NCI-H2196 treated with DMSO at 0.1 percent for 48 hours (cell line): Measurements from ENCODE around the gene PGRMC1.
A peak's percentile ranks its signal among the peaks of the same experiment; 100 is the strongest.
"Not testable (repeated sequence)": the region's sequence is repeated elsewhere in the genome, so short reads cannot be mapped to it uniquely, and the experiment has no call there.

Source experiments
- DNase-seq: peaks from one replicate; lab custom pipeline; 2025; ENCODE audit not compliant: unreplicated experiment; lab: John Stamatoyannopoulos, UW

PGRMC1 gene

GRCh38 chrX:119235872-119236622 lies at the start of gene PGRMC1:
Gene PGRMC1, plus strand, starts transcription at chrX:119236285. Its CDS starts 79 bp downstream, at chrX:119236364.
- peak; percentile 28 for DNase-seq

GRCh38 chrX:119186763-119187162 lies 49.3 kb upstream of the PGRMC1 start:
- no peak for DNase-seq

- DNase-seq = no peak
These were observed 48.8 kb upstream of the PGRMC1 start for GRCh38 chrX:119187298-119187697.

- DNase-seq = no peak
These were observed 47.0 kb upstream of the PGRMC1 start for GRCh38 chrX:119189115-119189514.

- no peak for DNase-seq
These were observed 46.5 kb upstream of the PGRMC1 start for GRCh38 chrX:119189595-119189994.

- DNase-seq = no peak
These were observed 45.9 kb upstream of the PGRMC1 start for GRCh38 chrX:119190091-119190681.

- no peak for DNase-seq
These were observed 45.3 kb upstream of the PGRMC1 start for GRCh38 chrX:119190831-119191230.

GRCh38 chrX:119194621-119195020 lies 41.5 kb upstream of the PGRMC1 start:
- DNase-seq = no peak

- DNase-seq = no peak
These were observed 34.5 kb upstream of the PGRMC1 start for GRCh38 chrX:119201570-119201969.

GRCh38 chrX:119206203-119206602 lies 29.9 kb upstream of the PGRMC1 start:
- no peak for DNase-seq

- DNase-seq = not testable (repeated sequence)
These were observed 28.6 kb upstream of the PGRMC1 start for GRCh38 chrX:119207483-119207882.

GRCh38 chrX:119208401-119209057 lies 27.6 kb upstream of the PGRMC1 start:
- no peak for DNase-seq

GRCh38 chrX:119210931-119211648 lies 25.0 kb upstream of the PGRMC1 start:
- not testable (repeated sequence) for DNase-seq

- no peak for DNase-seq
These were observed 24.5 kb upstream of the PGRMC1 start for GRCh38 chrX:119211649-119212014.

GRCh38 chrX:119218198-119218597 lies 17.9 kb upstream of the PGRMC1 start:
- DNase-seq = no peak

- no peak for DNase-seq
These were observed 13.2 kb upstream of the PGRMC1 start for GRCh38 chrX:119222932-119223331.

GRCh38 chrX:119223783-119224182 lies 12.3 kb upstream of the PGRMC1 start:
- DNase-seq = no peak

GRCh38 chrX:119226446-119226845 lies 9.6 kb upstream of the PGRMC1 start:
- DNase-seq = no peak

- DNase-seq = no peak
These were observed 7.4 kb upstream of the PGRMC1 start for GRCh38 chrX:119228512-119229252.

- DNase-seq = no peak
These were observed 6.9 kb upstream of the PGRMC1 start for GRCh38 chrX:119229253-119229615.

- no peak for DNase-seq
These were observed 5.2 kb upstream of the PGRMC1 start for GRCh38 chrX:119230850-119231249.
